ENCODE measurements around the gene MYPOP. TPM values are rescaled to one million over a fixed set of nuclear protein-coding genes. Genes with fewer than 3 reads are reported as not detected.

MYPOP gene
- total and polyA plus RNA-seq, 2 of the 13 experiments (the other 11 are each of a cell fraction or from before 2014, with no cell fraction given): 2.3 to 2.7 TPM

DNA sequence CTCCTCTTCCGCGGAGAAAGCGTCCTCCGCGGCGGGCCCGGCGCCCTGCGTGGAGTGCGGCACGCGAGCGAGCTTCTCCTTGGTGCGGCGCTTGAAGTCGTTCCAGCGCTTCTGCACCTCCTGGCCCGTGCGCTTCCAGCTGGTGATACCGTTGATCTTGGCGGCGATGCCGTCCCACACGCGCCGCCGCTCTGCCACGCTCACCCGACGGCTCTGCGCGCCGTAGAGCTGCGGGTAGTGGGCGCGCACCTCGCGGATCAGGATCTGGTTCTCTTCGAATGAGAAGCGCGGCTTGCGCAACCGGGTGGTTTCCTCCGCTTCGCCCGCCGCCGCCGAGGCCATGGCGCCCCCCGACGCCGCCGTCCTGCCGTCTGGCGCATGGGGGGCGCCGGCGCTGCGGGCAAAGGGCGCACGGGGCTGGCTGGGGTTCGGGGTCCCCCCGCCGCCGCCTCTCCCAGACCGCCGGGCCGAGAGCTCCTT, 941 bp downstream of the MYPOP start (continued):
- TF ChIP-seq HOXA3 (CRISPR knock-in tag; IDR thresholded peaks at IDR 0.05) (peak; percentile 83), ZNF567 (CRISPR knock-in tag; IDR thresholded peaks at IDR 0.05; ENCODE audit: borderline replicate concordance) (no peak), ZNF350 (CRISPR knock-in tag; IDR thresholded peaks at IDR 0.05; ENCODE audit: borderline replicate concordance, low read depth) (no peak), ZNF768 (CRISPR knock-in tag; IDR thresholded peaks at IDR 0.05) (peak; percentile 68; the same call in 1 of the 2 replicates), ZBTB38 (CRISPR knock-in tag; IDR thresholded peaks at IDR 0.05) (peak; percentile 92), BCL6 (CRISPR knock-in tag; IDR thresholded peaks at IDR 0.05) (peak; percentile 9; the same call in 1 of the 2 replicates)
- TF ChIP-seq, protein P1, sequence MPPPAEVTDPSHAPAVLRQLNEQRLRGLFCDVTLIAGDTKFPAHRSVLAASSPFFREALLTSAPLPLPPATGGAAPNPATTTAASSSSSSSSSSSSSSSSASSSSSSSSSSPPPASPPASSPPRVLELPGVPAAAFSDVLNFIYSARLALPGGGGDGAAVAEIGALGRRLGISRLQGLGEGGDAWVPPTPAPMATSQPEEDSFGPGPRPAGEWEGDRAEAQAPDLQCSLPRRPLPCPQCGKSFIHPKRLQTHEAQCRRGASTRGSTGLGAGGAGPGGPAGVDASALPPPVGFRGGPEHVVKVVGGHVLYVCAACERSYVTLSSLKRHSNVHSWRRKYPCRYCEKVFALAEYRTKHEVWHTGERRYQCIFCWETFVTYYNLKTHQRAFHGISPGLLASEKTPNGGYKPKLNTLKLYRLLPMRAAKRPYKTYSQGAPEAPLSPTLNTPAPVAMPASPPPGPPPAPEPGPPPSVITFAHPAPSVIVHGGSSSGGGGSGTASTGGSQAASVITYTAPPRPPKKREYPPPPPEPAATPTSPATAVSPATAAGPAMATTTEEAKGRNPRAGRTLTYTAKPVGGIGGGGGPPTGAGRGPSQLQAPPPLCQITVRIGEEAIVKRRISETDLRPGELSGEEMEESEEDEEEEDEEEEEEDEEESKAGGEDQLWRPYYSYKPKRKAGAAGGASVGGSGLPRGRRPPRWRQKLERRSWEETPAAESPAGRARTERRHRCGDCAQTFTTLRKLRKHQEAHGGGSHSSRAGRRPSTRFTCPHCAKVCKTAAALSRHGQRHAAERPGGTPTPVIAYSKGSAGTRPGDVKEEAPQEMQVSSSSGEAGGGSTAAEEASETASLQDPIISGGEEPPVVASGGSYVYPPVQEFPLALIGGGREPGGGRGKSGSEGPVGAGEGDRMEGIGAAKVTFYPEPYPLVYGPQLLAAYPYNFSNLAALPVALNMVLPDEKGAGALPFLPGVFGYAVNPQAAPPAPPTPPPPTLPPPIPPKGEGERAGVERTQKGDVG (CRISPR knock-in tag; IDR thresholded peaks at IDR 0.05; ENCODE audit: borderline replicate concordance): 0 out of 2 replicates have a peak, but pooled peaks have one; percentile 32
- TF ChIP-seq, protein P2, sequence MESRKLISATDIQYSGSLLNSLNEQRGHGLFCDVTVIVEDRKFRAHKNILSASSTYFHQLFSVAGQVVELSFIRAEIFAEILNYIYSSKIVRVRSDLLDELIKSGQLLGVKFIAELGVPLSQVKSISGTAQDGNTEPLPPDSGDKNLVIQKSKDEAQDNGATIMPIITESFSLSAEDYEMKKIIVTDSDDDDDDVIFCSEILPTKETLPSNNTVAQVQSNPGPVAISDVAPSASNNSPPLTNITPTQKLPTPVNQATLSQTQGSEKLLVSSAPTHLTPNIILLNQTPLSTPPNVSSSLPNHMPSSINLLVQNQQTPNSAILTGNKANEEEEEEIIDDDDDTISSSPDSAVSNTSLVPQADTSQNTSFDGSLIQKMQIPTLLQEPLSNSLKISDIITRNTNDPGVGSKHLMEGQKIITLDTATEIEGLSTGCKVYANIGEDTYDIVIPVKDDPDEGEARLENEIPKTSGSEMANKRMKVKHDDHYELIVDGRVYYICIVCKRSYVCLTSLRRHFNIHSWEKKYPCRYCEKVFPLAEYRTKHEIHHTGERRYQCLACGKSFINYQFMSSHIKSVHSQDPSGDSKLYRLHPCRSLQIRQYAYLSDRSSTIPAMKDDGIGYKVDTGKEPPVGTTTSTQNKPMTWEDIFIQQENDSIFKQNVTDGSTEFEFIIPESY (CRISPR knock-in tag; IDR thresholded peaks at IDR 0.05): peak; percentile 79
- TF ChIP-seq, protein P3, sequence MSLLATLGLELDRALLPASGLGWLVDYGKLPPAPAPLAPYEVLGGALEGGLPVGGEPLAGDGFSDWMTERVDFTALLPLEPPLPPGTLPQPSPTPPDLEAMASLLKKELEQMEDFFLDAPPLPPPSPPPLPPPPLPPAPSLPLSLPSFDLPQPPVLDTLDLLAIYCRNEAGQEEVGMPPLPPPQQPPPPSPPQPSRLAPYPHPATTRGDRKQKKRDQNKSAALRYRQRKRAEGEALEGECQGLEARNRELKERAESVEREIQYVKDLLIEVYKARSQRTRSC (CRISPR knock-in tag; IDR thresholded peaks at IDR 0.05; ENCODE audit: low read depth): no peak
- TF ChIP-seq, protein P4, sequence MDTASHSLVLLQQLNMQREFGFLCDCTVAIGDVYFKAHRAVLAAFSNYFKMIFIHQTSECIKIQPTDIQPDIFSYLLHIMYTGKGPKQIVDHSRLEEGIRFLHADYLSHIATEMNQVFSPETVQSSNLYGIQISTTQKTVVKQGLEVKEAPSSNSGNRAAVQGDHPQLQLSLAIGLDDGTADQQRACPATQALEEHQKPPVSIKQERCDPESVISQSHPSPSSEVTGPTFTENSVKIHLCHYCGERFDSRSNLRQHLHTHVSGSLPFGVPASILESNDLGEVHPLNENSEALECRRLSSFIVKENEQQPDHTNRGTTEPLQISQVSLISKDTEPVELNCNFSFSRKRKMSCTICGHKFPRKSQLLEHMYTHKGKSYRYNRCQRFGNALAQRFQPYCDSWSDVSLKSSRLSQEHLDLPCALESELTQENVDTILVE (CRISPR knock-in tag; IDR thresholded peaks at IDR 0.05): 0 out of 2 replicates have a peak, but pooled peaks have one; percentile 21
- TF ChIP-seq, protein P5, sequence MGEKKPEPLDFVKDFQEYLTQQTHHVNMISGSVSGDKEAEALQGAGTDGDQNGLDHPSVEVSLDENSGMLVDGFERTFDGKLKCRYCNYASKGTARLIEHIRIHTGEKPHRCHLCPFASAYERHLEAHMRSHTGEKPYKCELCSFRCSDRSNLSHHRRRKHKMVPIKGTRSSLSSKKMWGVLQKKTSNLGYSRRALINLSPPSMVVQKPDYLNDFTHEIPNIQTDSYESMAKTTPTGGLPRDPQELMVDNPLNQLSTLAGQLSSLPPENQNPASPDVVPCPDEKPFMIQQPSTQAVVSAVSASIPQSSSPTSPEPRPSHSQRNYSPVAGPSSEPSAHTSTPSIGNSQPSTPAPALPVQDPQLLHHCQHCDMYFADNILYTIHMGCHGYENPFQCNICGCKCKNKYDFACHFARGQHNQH (CRISPR knock-in tag; IDR thresholded peaks at IDR 0.05): no peak
- TF ChIP-seq, protein P6, sequence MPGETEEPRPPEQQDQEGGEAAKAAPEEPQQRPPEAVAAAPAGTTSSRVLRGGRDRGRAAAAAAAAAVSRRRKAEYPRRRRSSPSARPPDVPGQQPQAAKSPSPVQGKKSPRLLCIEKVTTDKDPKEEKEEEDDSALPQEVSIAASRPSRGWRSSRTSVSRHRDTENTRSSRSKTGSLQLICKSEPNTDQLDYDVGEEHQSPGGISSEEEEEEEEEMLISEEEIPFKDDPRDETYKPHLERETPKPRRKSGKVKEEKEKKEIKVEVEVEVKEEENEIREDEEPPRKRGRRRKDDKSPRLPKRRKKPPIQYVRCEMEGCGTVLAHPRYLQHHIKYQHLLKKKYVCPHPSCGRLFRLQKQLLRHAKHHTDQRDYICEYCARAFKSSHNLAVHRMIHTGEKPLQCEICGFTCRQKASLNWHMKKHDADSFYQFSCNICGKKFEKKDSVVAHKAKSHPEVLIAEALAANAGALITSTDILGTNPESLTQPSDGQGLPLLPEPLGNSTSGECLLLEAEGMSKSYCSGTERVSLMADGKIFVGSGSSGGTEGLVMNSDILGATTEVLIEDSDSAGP (CRISPR knock-in tag; IDR thresholded peaks at IDR 0.05; ENCODE audit: borderline replicate concordance): peak; percentile 46; the same call in 1 of the 2 replicates
